ENCODE measurements around the gene NEK1.

NEK1 gene

DNA sequence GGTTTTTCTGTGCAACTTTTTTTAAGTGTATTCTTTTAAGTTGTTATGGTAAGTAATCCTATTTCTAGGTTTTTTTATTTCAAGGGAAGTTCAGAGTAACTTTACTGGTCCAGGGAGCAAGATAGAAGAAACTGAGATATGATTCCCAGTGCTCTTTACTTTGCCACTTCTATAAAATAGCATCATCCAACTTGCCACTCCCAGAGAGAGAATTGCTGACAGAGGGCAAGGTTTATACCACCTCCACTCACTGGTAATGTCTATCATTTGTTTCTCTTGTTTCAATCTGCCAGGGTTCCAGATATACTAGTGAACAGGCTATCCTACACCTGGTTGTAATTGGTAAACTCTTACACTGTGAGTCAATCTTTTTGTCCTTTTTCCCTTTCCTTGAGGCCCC lies 4.5 kb upstream of the NEK1 start:
- DNase-seq (ENCODE audit: low spot score), result no peak
- no peak overlapping the region for H3K9ac ChIP-seq (ENCODE audit: low read depth, low read length, poor library complexity)
- no peak overlapping the region for H3K18ac ChIP-seq (ENCODE audit: low read length)
- H4K91ac ChIP-seq (ENCODE audit: low read depth, low read length, poor library complexity), result no peak overlapping the region
- no peak overlapping the region for H2AK5ac ChIP-seq (ENCODE audit: low read depth, low read length)
- peaks cover 2% of the 10 kb centered on the region for H3K79me1 ChIP-seq (ENCODE audit: low read depth, low read length)
- H4K8ac ChIP-seq (ENCODE audit: low read depth, low read length), result no peak overlapping the region
- H2BK120ac ChIP-seq (ENCODE audit: low read depth, low read length), result no peak overlapping the region
- no peak overlapping the region for H3K27ac ChIP-seq (replicated peaks; ENCODE audit: low read length)
- H2BK12ac ChIP-seq (ENCODE audit: low read length), result no peak overlapping the region
- no peak overlapping the region for H3K23ac ChIP-seq (ENCODE audit: low read depth, low read length, poor library complexity)
- H3K4me2 ChIP-seq (ENCODE audit: insufficient read depth, low read length, poor library complexity, severe bottlenecking), result no peak overlapping the region
- no peaks in the 10 kb centered on the region for H3K9me3 ChIP-seq (replicated peaks in 1 of 2; ENCODE audit: control insufficient read depth in 2 of 2, insufficient read depth in 1 of 2, low read depth in 1 of 2, low read length in 2 of 2)
- H3K14ac ChIP-seq (ENCODE audit: low read length), result no peak overlapping the region
- no peaks in the 10 kb centered on the region for H3K36me3 ChIP-seq (replicated peaks in 1 of 2; ENCODE audit: control insufficient read depth in 2 of 2, insufficient read depth in 2 of 2, low read length in 2 of 2)
- H2BK5ac ChIP-seq (ENCODE audit: low read length), result no peak overlapping the region
- no peak overlapping the region for H2AFZ ChIP-seq (ENCODE audit: low read length)
- no peak overlapping the region for H3K4me3 ChIP-seq (ENCODE audit: low read length in 2 of 2)
- H3K27me3 ChIP-seq (ENCODE audit: control insufficient read depth in 3 of 3, insufficient read depth in 3 of 3, low read depth in 1 of 3, low read length in 3 of 3), result no peaks in the 10 kb centered on the region
- no peak overlapping the region for H2BK15ac ChIP-seq (ENCODE audit: low read length)
- H3K4me1 ChIP-seq (ENCODE audit: control insufficient read depth in 2 of 2, insufficient read depth in 1 of 2, low read depth in 1 of 2, low read length in 2 of 2), result peaks cover 0 to 4% of the 10 kb centered on the region in 2 donors
- H3K4ac ChIP-seq (ENCODE audit: low read length), result no peak overlapping the region

DNA sequence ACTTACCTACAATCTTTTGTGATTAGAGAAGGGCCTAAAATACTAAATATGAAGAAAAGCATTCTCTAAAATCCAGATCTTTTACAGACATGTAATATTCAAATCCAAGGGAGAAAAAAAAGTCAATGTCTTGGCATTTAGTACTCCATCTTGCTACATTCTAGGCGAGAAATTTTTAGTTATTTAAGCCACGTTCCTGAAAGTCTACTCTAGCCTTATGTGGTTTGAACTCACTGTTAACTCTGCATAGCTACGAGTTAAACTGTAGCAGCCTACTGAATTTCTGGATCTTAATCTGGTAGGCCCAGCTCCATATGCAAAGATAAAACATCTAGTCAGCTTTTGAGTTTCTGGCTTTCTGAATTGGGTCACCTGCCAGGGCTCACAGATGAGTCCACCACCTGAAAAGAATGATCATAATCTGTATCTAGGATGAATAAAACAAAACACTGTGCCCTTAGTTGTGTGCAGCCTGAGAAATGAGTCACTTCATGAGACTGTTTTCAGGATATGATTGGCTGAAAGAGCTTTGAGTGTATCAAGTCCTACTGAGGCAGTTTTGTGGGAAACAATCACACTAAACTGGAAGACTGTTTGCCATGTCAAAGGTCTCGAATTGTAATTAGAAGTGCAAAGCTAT lies 3.2 kb upstream of the NEK1 start:
- Histone ChIP-seq H3K23ac (ENCODE audit: low read depth, low read length, poor library complexity) (no peak overlapping the region), H2BK120ac (ENCODE audit: low read depth, low read length) (no peak overlapping the region), H3K4me3 (ENCODE audit: low read length in 2 of 2) (no peak overlapping the region), H3K27ac (replicated peaks; ENCODE audit: low read length) (no peak overlapping the region), H3K14ac (ENCODE audit: low read length) (no peak overlapping the region), H3K79me1 (ENCODE audit: low read depth, low read length) (peaks cover 2% of the 10 kb centered on the region), H2AK5ac (ENCODE audit: low read depth, low read length) (no peak overlapping the region), H3K18ac (ENCODE audit: low read length) (no peak overlapping the region), H2BK15ac (ENCODE audit: low read length) (no peak overlapping the region), H4K91ac (ENCODE audit: low read depth, low read length, poor library complexity) (no peak overlapping the region), H3K4me2 (ENCODE audit: insufficient read depth, low read length, poor library complexity, severe bottlenecking) (no peak overlapping the region), H3K4ac (ENCODE audit: low read length) (no peak overlapping the region), H4K8ac (ENCODE audit: low read depth, low read length) (no peak overlapping the region), H2BK5ac (ENCODE audit: low read length) (no peak overlapping the region), H3K9me3 (replicated peaks in 1 of 2; ENCODE audit: control insufficient read depth in 2 of 2, insufficient read depth in 1 of 2, low read depth in 1 of 2, low read length in 2 of 2) (no peaks in the 10 kb centered on the region), H3K4me1 (ENCODE audit: control insufficient read depth in 2 of 2, insufficient read depth in 1 of 2, low read depth in 1 of 2, low read length in 2 of 2) (peaks cover 0 to 4% of the 10 kb centered on the region in 2 donors), H2BK12ac (ENCODE audit: low read length) (no peak overlapping the region), H3K36me3 (replicated peaks in 1 of 2; ENCODE audit: control insufficient read depth in 2 of 2, insufficient read depth in 2 of 2, low read length in 2 of 2) (no peaks in the 10 kb centered on the region), H2AFZ (ENCODE audit: low read length) (peak overlapping the region; percentile 67), H3K27me3 (ENCODE audit: control insufficient read depth in 3 of 3, insufficient read depth in 3 of 3, low read depth in 1 of 3, low read length in 3 of 3) (no peaks in the 10 kb centered on the region), H3K9ac (ENCODE audit: low read depth, low read length, poor library complexity) (no peak overlapping the region)
- no peak for DNase-seq (ENCODE audit: low spot score)
- no CpG with 5 or more reads among the region's 4 CpGs for WGBS, 2 donors (ENCODE audit: extremely low coverage in 2 of 2, insufficient read length in 2 of 2, insufficient replicate concordance in 1 of 2)

DNA sequence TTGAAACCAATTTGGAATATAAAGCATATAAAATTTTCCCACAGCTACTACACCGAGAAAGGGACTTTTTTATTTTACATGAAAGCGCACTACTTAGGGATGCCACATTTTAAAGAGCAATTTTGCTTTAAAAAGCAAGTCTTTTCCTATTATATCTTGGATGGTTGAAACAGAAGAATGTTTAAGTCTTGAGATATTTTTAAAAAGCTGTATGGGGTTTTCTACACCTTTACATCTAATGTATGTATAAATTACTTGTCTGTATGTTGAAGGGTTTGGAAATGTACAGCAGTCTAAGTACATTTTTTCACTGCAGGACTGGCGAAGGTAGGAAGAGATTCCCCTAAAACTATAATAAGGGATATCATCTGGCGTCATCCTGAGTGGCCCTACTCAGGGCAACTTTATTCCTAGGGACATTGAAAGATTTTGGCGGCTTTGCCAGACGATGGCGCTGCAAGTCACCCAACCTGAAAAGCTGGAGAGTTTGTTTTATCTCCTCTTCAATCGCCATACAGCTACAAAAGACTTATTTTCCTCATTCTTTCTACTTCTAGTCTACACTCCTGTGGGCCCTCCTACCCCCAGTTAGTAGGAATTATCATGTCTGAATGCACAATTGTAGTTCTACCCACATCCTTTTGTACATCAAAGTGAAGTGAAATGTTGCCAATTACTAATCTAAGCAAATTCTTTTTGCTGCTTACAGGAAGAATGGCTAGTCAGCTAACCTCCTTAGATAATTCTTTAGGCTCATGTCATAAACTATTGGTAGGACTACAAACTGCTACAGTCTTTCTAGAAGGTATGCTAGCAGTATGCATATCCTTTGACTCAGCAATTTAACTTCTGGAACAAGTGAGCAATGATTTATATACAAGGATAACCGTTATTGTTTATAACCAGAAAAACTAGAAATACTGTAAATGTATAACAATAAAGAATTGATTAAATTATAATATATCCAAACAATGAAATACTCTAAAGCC lies 782 bp upstream of the NEK1 start:
- Histone ChIP-seq H2BK5ac (ENCODE audit: low read length) (no peak overlapping the region), H3K27me3 (ENCODE audit: control insufficient read depth in 3 of 3, insufficient read depth in 3 of 3, low read depth in 1 of 3, low read length in 3 of 3) (no peaks in the 10 kb centered on the region), H3K79me1 (ENCODE audit: low read depth, low read length) (peaks cover 2% of the 10 kb centered on the region), H3K4me3 (ENCODE audit: low read length in 2 of 2) (peak overlapping the region; percentile 68 to 87), H3K9ac (ENCODE audit: low read depth, low read length, poor library complexity) (no peak overlapping the region), H2AFZ (ENCODE audit: low read length) (peak overlapping the region; percentile 96), H3K4ac (ENCODE audit: low read length) (no peak overlapping the region), H2BK120ac (ENCODE audit: low read depth, low read length) (no peak overlapping the region), H3K4me1 (ENCODE audit: control insufficient read depth in 2 of 2, insufficient read depth in 1 of 2, low read depth in 1 of 2, low read length in 2 of 2) (peaks cover 0 to 4% of the 10 kb centered on the region in 2 donors), H3K4me2 (ENCODE audit: insufficient read depth, low read length, poor library complexity, severe bottlenecking) (peak overlapping the region; percentile 14), H3K27ac (replicated peaks; ENCODE audit: low read length) (peak overlapping the region; percentile 46), H3K36me3 (replicated peaks in 1 of 2; ENCODE audit: control insufficient read depth in 2 of 2, insufficient read depth in 2 of 2, low read length in 2 of 2) (peaks cover 0 to 5% of the 10 kb centered on the region in 2 donors), H3K14ac (ENCODE audit: low read length) (no peak overlapping the region), H3K9me3 (replicated peaks in 1 of 2; ENCODE audit: control insufficient read depth in 2 of 2, insufficient read depth in 1 of 2, low read depth in 1 of 2, low read length in 2 of 2) (no peaks in the 10 kb centered on the region), H4K91ac (ENCODE audit: low read depth, low read length, poor library complexity) (no peak overlapping the region), H3K18ac (ENCODE audit: low read length) (no peak overlapping the region), H3K23ac (ENCODE audit: low read depth, low read length, poor library complexity) (no peak overlapping the region), H4K8ac (ENCODE audit: low read depth, low read length) (no peak overlapping the region), H2AK5ac (ENCODE audit: low read depth, low read length) (no peak overlapping the region), H2BK15ac (ENCODE audit: low read length) (no peak overlapping the region), H2BK12ac (ENCODE audit: low read length) (no peak overlapping the region)
- WGBS, 2 donors (ENCODE audit: extremely low coverage in 2 of 2, insufficient read length in 2 of 2, insufficient replicate concordance in 1 of 2), result no CpG with 5 or more reads among the region's 9 CpGs
- peak; percentile 61 for DNase-seq (ENCODE audit: low spot score)

DNA sequence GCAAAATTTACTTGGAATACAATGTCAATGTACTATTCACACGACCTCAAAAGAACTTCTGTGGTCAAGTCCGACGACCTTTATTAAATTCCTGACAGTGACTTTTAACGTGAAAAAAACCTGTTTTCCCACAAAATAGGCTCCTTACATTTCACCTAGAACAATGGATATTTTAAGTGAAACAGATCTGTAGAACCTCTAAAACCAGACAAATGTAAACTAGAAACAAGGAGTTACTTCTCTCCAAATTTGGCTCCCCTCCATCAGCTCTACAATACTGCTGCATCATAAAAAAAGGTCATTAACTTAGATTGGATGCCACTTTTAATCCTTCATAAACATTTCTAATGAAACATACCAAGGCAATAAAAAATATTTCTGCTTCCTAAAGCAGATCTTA lies 1.2 kb downstream of the NEK1 start:
- no peak for DNase-seq (ENCODE audit: low spot score)
- H3K14ac ChIP-seq (ENCODE audit: low read length), result no peak overlapping the region
- H2BK12ac ChIP-seq (ENCODE audit: low read length), result no peak overlapping the region
- H2AFZ ChIP-seq (ENCODE audit: low read length), result no peak overlapping the region
- no CpG with 5 or more reads among the region's 4 CpGs for WGBS, 2 donors (ENCODE audit: extremely low coverage in 2 of 2, insufficient read length in 2 of 2, insufficient replicate concordance in 1 of 2)
- no peak overlapping the region for H2BK120ac ChIP-seq (ENCODE audit: low read depth, low read length)
- H3K4me1 ChIP-seq (ENCODE audit: control insufficient read depth in 2 of 2, insufficient read depth in 1 of 2, low read depth in 1 of 2, low read length in 2 of 2), result peaks cover 0 to 4% of the 10 kb centered on the region in 2 donors
- H3K36me3 ChIP-seq (replicated peaks in 1 of 2; ENCODE audit: control insufficient read depth in 2 of 2, insufficient read depth in 2 of 2, low read length in 2 of 2), result peaks cover 0 to 7% of the 10 kb centered on the region in 2 donors
- H3K18ac ChIP-seq (ENCODE audit: low read length), result no peak overlapping the region
- H3K27ac ChIP-seq (replicated peaks; ENCODE audit: low read length), result no peak overlapping the region
- H3K9me3 ChIP-seq (replicated peaks in 1 of 2; ENCODE audit: control insufficient read depth in 2 of 2, insufficient read depth in 1 of 2, low read depth in 1 of 2, low read length in 2 of 2), result no peaks in the 10 kb centered on the region
- H2BK15ac ChIP-seq (ENCODE audit: low read length), result no peak overlapping the region
- H3K23ac ChIP-seq (ENCODE audit: low read depth, low read length, poor library complexity), result no peak overlapping the region
- H3K9ac ChIP-seq (ENCODE audit: low read depth, low read length, poor library complexity), result no peak overlapping the region
- H3K27me3 ChIP-seq (ENCODE audit: control insufficient read depth in 3 of 3, insufficient read depth in 3 of 3, low read depth in 1 of 3, low read length in 3 of 3), result no peaks in the 10 kb centered on the region
- no peak overlapping the region for H3K4me2 ChIP-seq (ENCODE audit: insufficient read depth, low read length, poor library complexity, severe bottlenecking)
- H3K79me1 ChIP-seq (ENCODE audit: low read depth, low read length), result peaks cover 2% of the 10 kb centered on the region
- H2BK5ac ChIP-seq (ENCODE audit: low read length), result no peak overlapping the region
- no peak overlapping the region for H2AK5ac ChIP-seq (ENCODE audit: low read depth, low read length)
- no peak overlapping the region for H3K4me3 ChIP-seq (ENCODE audit: low read length in 2 of 2)
- H4K91ac ChIP-seq (ENCODE audit: low read depth, low read length, poor library complexity), result no peak overlapping the region
- H3K4ac ChIP-seq (ENCODE audit: low read length), result no peak overlapping the region
- H4K8ac ChIP-seq (ENCODE audit: low read depth, low read length), result no peak overlapping the region

Measured in neuronal stem cell (in vitro differentiated cells).